H1 (cell line): ENCODE measurements around the gene HSPA12A. TPM values are rescaled to one million over a fixed set of nuclear protein-coding genes. Genes with fewer than 3 reads are reported as not detected.

Source experiments
- ASH2L ChIP-seq: fragments of 200-600, 300-600 bp; sonication (generic); IDR thresholded peaks from one replicate; pipeline ENCODE4 v1.7.1; 2017; ENCODE audit warnings: low read length
- CHD2 ChIP-seq: IDR thresholded peaks from 2 replicates; pipeline ENCODE4 v1.6.1; 2012; ENCODE audit warnings: low read length, improper control_type of control experiment
- CTBP2 ChIP-seq: IDR thresholded peaks from 2 replicates; pipeline ENCODE4 v1.7.0; 2011; ENCODE audit warnings: borderline replicate concordance, mild to moderate bottlenecking, moderate library complexity, mixed read lengths, low read length; ENCODE audit not compliant: insufficient read depth, insufficient read length
- E2F6 ChIP-seq: IDR thresholded peaks from 2 replicates; pipeline ENCODE4 v1.6.1; 2012; ENCODE audit warnings: inconsistent platforms
- EP300 ChIP-seq, 2 experiments: IDR thresholded peaks; 1 replicate in 1 of 2; 2 replicates in 1 of 2; pipeline ENCODE4 v1.6.1; 2011 to 2012; ENCODE audit warnings: low read depth in 2 of 2, low read length in 2 of 2, mild to moderate bottlenecking in 2 of 2, borderline replicate concordance in 1 of 2, inconsistent platforms in 1 of 2, moderate library complexity in 1 of 2
- GTF2F1 ChIP-seq: IDR thresholded peaks from 2 replicates; pipeline ENCODE4 v1.6.1; 2012; ENCODE audit warnings: low read depth, low read length, improper control_type of control experiment, borderline replicate concordance
- KDM5A ChIP-seq: fragments of 200-600 bp; IDR thresholded peaks from 2 replicates; pipeline ENCODE4 v1.7.1; 2012; ENCODE audit warnings: mild to moderate bottlenecking, low read length, inconsistent platforms, mixed read lengths
- POU5F1 ChIP-seq: IDR thresholded peaks from 2 replicates; pipeline ENCODE4 v1.6.1; 2011; ENCODE audit warnings: low read depth, mild to moderate bottlenecking, low read length, moderate library complexity
- RAD21 ChIP-seq, 2 experiments: IDR thresholded peaks in 1 of 2; conservative IDR thresholded peaks in 1 of 2; 2 replicates each; pipeline ENCODE4 v1.6.1; 2011; ENCODE audit warnings: low read depth in 2 of 2, low read length in 2 of 2, improper control_type of control experiment in 1 of 2, inconsistent platforms in 1 of 2, mild to moderate bottlenecking in 1 of 2, moderate library complexity in 1 of 2
- SRF ChIP-seq: IDR thresholded peaks from 2 replicates; pipeline ENCODE4 v1.6.1; 2011; ENCODE audit warnings: mild to moderate bottlenecking, low read depth, low read length, moderate library complexity
- polyA plus RNA-seq, 7 experiments: library from polyadenylated mRNA; depleted of rRNA in 3 of 7; stranded (reverse) in 5 of 7; unstranded in 2 of 7; fragments of >200 nt in 5 of 7; fragments of 200-250 nt in 2 of 7; gene quantifications; 1 replicate in 5 of 7; 2 replicates in 1 of 7; 4 replicates in 1 of 7; pipeline versions ENCODE4 v1.2.1 to v1.2.3, GENCODE V29; 2011 to 2013; ENCODE audit warnings: missing spikeins in 2 of 7, mixed read lengths in 2 of 7
- total RNA-seq: library from RNA; stranded (reverse); fragmentation: NEBNext Ultra II Directional; extraction: Animal tissue kit (Norgen Biotek cat#: 25700); gene quantifications from 2 replicates; pipeline ENCODE4 v1.2.1, GENCODE V29; 2021

HSPA12A gene
- total and polyA plus RNA-seq, 2 of the 8 experiments (the other 6 are each of a cell fraction or from before 2014, with no cell fraction given) = 3.1 to 6.9 TPM

DNA sequence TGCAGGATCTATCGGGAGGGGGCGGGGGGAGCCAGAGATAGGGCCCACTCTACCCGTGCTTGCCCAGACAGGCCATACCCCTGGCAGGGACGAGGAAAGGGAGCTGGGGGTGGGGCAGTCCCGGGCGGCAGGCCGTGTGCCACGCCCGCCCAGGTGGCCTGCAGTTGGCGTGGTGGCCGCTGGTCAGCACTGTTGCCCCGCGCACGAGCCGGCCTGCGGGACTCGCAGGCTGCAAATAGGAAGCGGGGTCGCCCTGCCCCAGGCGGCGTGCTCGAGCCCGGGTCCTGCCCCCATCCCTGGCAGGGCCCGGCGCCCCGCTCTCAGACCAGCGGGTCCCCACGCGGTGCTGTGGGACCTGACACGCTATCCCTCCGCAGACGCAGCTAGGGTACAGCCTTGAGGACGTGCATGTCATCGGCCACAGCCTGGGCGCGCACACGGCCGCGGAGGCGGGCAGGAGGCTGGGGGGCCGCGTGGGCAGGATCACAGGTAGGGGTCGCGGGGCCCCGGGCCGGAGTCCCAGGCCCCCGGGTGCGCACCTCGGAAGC lies 114.9 kb downstream of the HSPA12A start (continued):
- no peak for TF ChIP-seq KDM5A
- TF ChIP-seq EP300 (IDR thresholded peaks at IDR 0.05; ENCODE audit: borderline replicate concordance in 1 of 2, low read depth in 2 of 2, low read length in 2 of 2) = no peak
- no peak for TF ChIP-seq ASH2L
- TF ChIP-seq RAD21 (IDR thresholded peaks at IDR 0.05 in 1 of 2, conservative IDR thresholded peaks at IDR 0.05 in 1 of 2; ENCODE audit: low read depth in 2 of 2, low read length in 2 of 2) = peak; percentile 80 to 90
- TF ChIP-seq GTF2F1 = no peak
- 0 out of 2 replicates have a peak, but pooled peaks have one; percentile 19 for TF ChIP-seq E2F6
- no peak for TF ChIP-seq POU5F1
- TF ChIP-seq CHD2 = no peak
- TF ChIP-seq CTBP2 = no peak
- no peak for TF ChIP-seq SRF
